ENCODE results near the gene MED31.
"Not testable (repeated sequence)": the region's sequence is repeated elsewhere in the genome, so short reads cannot be mapped to it uniquely, and the experiment has no call there.

MED31 gene

GRCh38 chr17:6651354-6651918, at the start of gene MED31, which contains the start of gene C17orf100:
MED31 (minus strand) TSS chr17:6651605; CDS start chr17:6651528, 77 bp downstream.
C17orf100 (plus strand) TSS chr17:6651762; CDS start chr17:6651914, 152 bp downstream.
- DNase-seq, result peak; percentile 57

- DNase-seq, result no peak
These were observed 49.5 kb upstream of the MED31 start for GRCh38 chr17:6700948-6701307.

GRCh38 chr17:6699997-6700947, 48.9 kb upstream of the MED31 start:
- no peak for DNase-seq

- DNase-seq, result no peak
These were observed 46.6 kb upstream of the MED31 start for GRCh38 chr17:6698004-6698403.

GRCh38 chr17:6696906-6697305, 45.5 kb upstream of the MED31 start:
- no peak for DNase-seq

- no peak for DNase-seq
These were observed 44.2 kb upstream of the MED31 start for GRCh38 chr17:6695565-6695964.

- DNase-seq, result no peak
These were observed 43.6 kb upstream of the MED31 start for GRCh38 chr17:6695051-6695450.

GRCh38 chr17:6691958-6692357, 40.6 kb upstream of the MED31 start:
- not testable (repeated sequence) for DNase-seq

- no peak for DNase-seq
These were observed 40.1 kb upstream of the MED31 start for GRCh38 chr17:6691546-6691945.

GRCh38 chr17:6690641-6691040, 39.2 kb upstream of the MED31 start:
- no peak for DNase-seq

- DNase-seq, result no peak
These were observed 37.5 kb upstream of the MED31 start for GRCh38 chr17:6688944-6689343.

GRCh38 chr17:6686026-6686425, 34.6 kb upstream of the MED31 start:
- no peak for DNase-seq

- DNase-seq, result no peak
These were observed 33.7 kb upstream of the MED31 start for GRCh38 chr17:6684881-6685767.

GRCh38 chr17:6684460-6684783, 33.0 kb upstream of the MED31 start:
- no peak for DNase-seq

- no peak for DNase-seq
These were observed 32.5 kb upstream of the MED31 start for GRCh38 chr17:6683730-6684459.

GRCh38 chr17:6683081-6683684, 31.8 kb upstream of the MED31 start:
- DNase-seq, result no peak

- no peak for DNase-seq
These were observed 30.9 kb upstream of the MED31 start for GRCh38 chr17:6682339-6682738.

GRCh38 chr17:6681671-6682070, 30.3 kb upstream of the MED31 start:
- DNase-seq, result no peak

- no peak for DNase-seq
These were observed 29.8 kb upstream of the MED31 start for GRCh38 chr17:6681176-6681575.

GRCh38 chr17:6679241-6679640, 27.8 kb upstream of the MED31 start:
- no peak for DNase-seq

- DNase-seq, result no peak
These were observed 26.5 kb upstream of the MED31 start for GRCh38 chr17:6677946-6678345.

GRCh38 chr17:6677158-6677831, 25.9 kb upstream of the MED31 start:
- DNase-seq, result peak; percentile 45
